Neural cell (in vitro differentiated cells): ENCODE results near the gene TOP1. TPM values are rescaled to one million over a fixed set of nuclear protein-coding genes. Genes with fewer than 3 reads are reported as not detected.

Source experiments
- H2AFZ ChIP-seq: fragments of 200-600, 300-800 bp; sonication (generic), shearing (Covaris generic); 2 replicates; pipeline ENCODE4 v1.6.0; 2014; ENCODE audit warnings: low read depth, mild to moderate bottlenecking, antibody characterized with exemption, low read length, moderate library complexity
- H3F3A ChIP-seq: fragments of 200-600 bp; shearing (Covaris generic); 2 replicates; pipeline ENCODE4 v1.6.1; 2016; ENCODE audit warnings: mild to moderate bottlenecking, moderate library complexity, mixed read lengths, antibody characterized with exemption, low read length; ENCODE audit not compliant: insufficient read depth, poor library complexity, severe bottlenecking
- H3K27ac ChIP-seq: fragments of 200-600, 300-800 bp; sonication (generic), shearing (Covaris generic); 2 replicates; pipeline ENCODE4 v1.5.1; 2014; ENCODE audit warnings: mild to moderate bottlenecking, low read length, moderate library complexity
- H3K27me3 ChIP-seq: fragments of 300-800, 200-600 bp; sonication (generic), shearing (Covaris generic); 2 replicates; pipeline ENCODE4 v1.6.0; 2014; ENCODE audit warnings: mild to moderate bottlenecking, low read depth, low read length, moderate library complexity; ENCODE audit not compliant: insufficient read depth
- H3K36me3 ChIP-seq: fragments of 300-800, 200-600 bp; sonication (generic), shearing (Covaris generic); 2 replicates; pipeline ENCODE4 v1.5.1; 2014; ENCODE audit warnings: mild to moderate bottlenecking, antibody characterized with exemption, low read length, moderate library complexity; ENCODE audit not compliant: insufficient read depth
- H3K4me2 ChIP-seq: fragments of 300-800, 200-600 bp; sonication (generic), shearing (Covaris generic); 2 replicates; pipeline ENCODE4 v1.6.0; 2014; ENCODE audit warnings: mild to moderate bottlenecking, low read length
- H3K4me3 ChIP-seq: fragments of 300-800, 200-600 bp; sonication (generic), shearing (Covaris generic); 2 replicates; pipeline ENCODE4 v1.5.1; 2014; ENCODE audit warnings: mild to moderate bottlenecking, low read length, moderate library complexity
- H3K79me2 ChIP-seq: fragments of 200-600 bp; shearing (Covaris generic); replicated peaks from 2 replicates; pipeline ENCODE4 v1.6.0; 2014; ENCODE audit warnings: mild to moderate bottlenecking, low read length, moderate library complexity; ENCODE audit not compliant: insufficient read depth
- H3K9ac ChIP-seq: fragments of 300-800, 200-600 bp; sonication (generic), shearing (Covaris generic); 2 replicates; pipeline ENCODE4 v1.6.1; 2016; ENCODE audit warnings: mild to moderate bottlenecking, low read length, mixed read lengths
- H3K9me2 ChIP-seq: fragments of 200-600 bp; shearing (Covaris generic); 2 replicates; pipeline ENCODE4 v1.6.1; 2016; ENCODE audit warnings: mild to moderate bottlenecking, low read length, mixed read lengths; ENCODE audit not compliant: insufficient read depth
- H3K9me3 ChIP-seq: fragments of 200-600, 300-800 bp; sonication (generic), shearing (Covaris generic); 2 replicates; pipeline ENCODE4 v1.6.1; 2016; ENCODE audit warnings: mild to moderate bottlenecking, mixed run types, low read length, moderate library complexity, mixed read lengths
- H4K20me1 ChIP-seq: fragments of 200-600 bp; shearing (Covaris generic); 2 replicates; pipeline ENCODE4 v1.6.1; 2016; ENCODE audit warnings: mild to moderate bottlenecking, mixed run types; ENCODE audit not compliant: insufficient read depth
- EP300 ChIP-seq: fragments of 450-650 bp; conservative IDR thresholded peaks from 2 replicates; pipeline ENCODE4 v1.6.1; 2014; ENCODE audit warnings: antibody characterized with exemption, mild to moderate bottlenecking, moderate library complexity; ENCODE audit not compliant: poor library complexity, severe bottlenecking
- EZH2 ChIP-seq: fragments of 200-600, 300-800 bp; shearing (Covaris generic), sonication (generic); IDR thresholded peaks from 2 replicates; pipeline ENCODE4 v1.6.1; 2014; ENCODE audit warnings: antibody characterized with exemption, low read length, borderline replicate concordance, mild to moderate bottlenecking; ENCODE audit not compliant: insufficient read depth, poor library complexity, severe bottlenecking
- MXI1 ChIP-seq: fragments of 450-650 bp; conservative IDR thresholded peaks from 2 replicates; pipeline ENCODE4 v1.6.1; 2014; ENCODE audit warnings: antibody characterized with exemption, mild to moderate bottlenecking; ENCODE audit not compliant: poor library complexity, severe bottlenecking
- POLR2AphosphoS5 ChIP-seq: IDR thresholded peaks from 2 replicates; pipeline ENCODE4 v1.6.1; 2012
- RAD21 ChIP-seq: fragments of 450-650 bp; conservative IDR thresholded peaks from 2 replicates; pipeline ENCODE4 v1.6.1; 2014; ENCODE audit warnings: antibody characterized with exemption, mild to moderate bottlenecking, moderate library complexity
- SMC3 ChIP-seq: fragments of 450-650 bp; conservative IDR thresholded peaks from 2 replicates; pipeline ENCODE4 v1.6.1; 2014; ENCODE audit warnings: antibody characterized with exemption, mild to moderate bottlenecking, moderate library complexity; ENCODE audit not compliant: poor library complexity
- TAF1 ChIP-seq: IDR thresholded peaks from 2 replicates; pipeline ENCODE4 v1.6.1; 2012; ENCODE audit warnings: low read depth
- polyA plus RNA-seq: library from polyadenylated mRNA; depleted of rRNA; stranded (reverse); fragments of >200 nt; gene quantifications from 2 replicates; pipeline ENCODE4 v1.2.3, GENCODE V29; 2014
- TF ChIP-seq, protein P1 (sequence below): IDR thresholded peaks from 2 replicates; pipeline ENCODE4 v1.6.1; 2012; ENCODE audit warnings: borderline replicate concordance
- TF ChIP-seq, protein P2 (sequence below): fragments of 450-650 bp; IDR thresholded peaks from 2 replicates; pipeline ENCODE4 v1.5.1; 2014; ENCODE audit warnings: antibody characterized with exemption, mild to moderate bottlenecking, moderate library complexity; ENCODE audit not compliant: poor library complexity, severe bottlenecking

Gene TOP1
- polyA plus RNA-seq, 1 donor from 2014 or later, result 33.2 TPM

DNA sequence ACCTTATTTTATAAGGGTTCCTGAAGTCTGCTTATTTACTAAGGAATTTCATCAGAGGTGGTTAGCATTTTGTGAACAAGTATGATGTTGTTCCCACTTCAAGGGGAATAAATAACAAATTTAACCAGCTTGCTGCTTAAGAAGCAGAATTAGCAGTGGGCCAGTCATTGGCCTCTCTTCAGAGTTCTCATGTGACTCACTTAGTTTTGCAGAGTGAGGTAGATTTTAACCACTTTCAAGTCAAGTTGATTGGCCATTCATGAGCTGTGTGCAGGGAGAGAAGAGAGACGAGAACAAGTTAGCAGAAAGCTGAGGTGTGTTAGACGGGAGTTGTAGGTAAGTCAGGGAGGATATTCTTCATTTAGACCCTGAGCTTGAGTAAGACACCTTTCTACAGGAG, 18.1 kb downstream of the TOP1 start:
- Histone ChIP-seq H3K9me2 (no peaks in the 10 kb centered on the region), H3K27me3 (no peaks in the 10 kb centered on the region), H3K79me2 (peaks cover 96% of the 10 kb centered on the region), H3K4me3 (no peak overlapping the region), H3K9ac (no peak overlapping the region), H3F3A (no peaks in the 10 kb centered on the region), H2AFZ (no peak overlapping the region), H3K27ac (no peak overlapping the region), H3K4me2 (no peak overlapping the region), H3K36me3 (no peaks in the 10 kb centered on the region), H4K20me1 (peaks cover 27% of the 10 kb centered on the region), H3K9me3 (no peaks in the 10 kb centered on the region)
- TF ChIP-seq MXI1 (no peak), EZH2 (no peak)
- TF ChIP-seq, protein P1, sequence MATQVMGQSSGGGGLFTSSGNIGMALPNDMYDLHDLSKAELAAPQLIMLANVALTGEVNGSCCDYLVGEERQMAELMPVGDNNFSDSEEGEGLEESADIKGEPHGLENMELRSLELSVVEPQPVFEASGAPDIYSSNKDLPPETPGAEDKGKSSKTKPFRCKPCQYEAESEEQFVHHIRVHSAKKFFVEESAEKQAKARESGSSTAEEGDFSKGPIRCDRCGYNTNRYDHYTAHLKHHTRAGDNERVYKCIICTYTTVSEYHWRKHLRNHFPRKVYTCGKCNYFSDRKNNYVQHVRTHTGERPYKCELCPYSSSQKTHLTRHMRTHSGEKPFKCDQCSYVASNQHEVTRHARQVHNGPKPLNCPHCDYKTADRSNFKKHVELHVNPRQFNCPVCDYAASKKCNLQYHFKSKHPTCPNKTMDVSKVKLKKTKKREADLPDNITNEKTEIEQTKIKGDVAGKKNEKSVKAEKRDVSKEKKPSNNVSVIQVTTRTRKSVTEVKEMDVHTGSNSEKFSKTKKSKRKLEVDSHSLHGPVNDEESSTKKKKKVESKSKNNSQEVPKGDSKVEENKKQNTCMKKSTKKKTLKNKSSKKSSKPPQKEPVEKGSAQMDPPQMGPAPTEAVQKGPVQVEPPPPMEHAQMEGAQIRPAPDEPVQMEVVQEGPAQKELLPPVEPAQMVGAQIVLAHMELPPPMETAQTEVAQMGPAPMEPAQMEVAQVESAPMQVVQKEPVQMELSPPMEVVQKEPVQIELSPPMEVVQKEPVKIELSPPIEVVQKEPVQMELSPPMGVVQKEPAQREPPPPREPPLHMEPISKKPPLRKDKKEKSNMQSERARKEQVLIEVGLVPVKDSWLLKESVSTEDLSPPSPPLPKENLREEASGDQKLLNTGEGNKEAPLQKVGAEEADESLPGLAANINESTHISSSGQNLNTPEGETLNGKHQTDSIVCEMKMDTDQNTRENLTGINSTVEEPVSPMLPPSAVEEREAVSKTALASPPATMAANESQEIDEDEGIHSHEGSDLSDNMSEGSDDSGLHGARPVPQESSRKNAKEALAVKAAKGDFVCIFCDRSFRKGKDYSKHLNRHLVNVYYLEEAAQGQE, result no peak

DNA sequence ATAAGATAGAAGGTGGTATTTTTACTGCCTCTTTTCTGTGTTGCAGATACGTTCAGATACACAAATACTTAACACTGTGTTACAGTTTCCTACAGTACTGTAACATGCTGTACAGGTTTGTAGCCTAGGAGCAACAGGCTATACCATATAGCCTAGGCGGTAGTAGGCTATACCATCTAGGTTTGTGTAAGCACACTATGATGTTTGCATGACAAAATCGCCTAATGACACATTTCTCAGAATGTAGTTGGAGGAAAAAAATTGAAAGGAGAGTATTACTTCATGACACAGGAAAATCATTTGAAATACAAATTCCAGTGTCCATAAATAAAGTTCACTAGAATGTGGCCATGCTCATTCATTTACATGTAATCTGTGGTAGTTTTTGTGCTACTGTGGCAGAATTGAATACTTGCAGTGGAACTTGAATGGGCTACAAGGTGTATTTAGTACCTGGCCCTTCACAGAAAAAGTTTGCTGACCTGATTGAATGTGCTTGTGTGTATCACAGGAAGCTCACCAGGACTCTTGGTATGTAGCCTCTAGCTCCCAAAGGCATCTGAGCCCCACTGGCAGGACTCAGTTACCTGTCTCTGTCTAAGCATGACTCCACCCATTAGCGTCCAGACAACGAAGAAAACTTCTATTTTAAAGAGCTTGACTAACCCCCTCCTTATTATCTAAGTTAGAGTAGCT, 18.8 kb downstream of the TOP1 start:
- Histone ChIP-seq H3K9me2 (no peaks in the 10 kb centered on the region), H3F3A (no peaks in the 10 kb centered on the region), H2AFZ (no peak overlapping the region), H3K9ac (no peak overlapping the region), H3K79me2 (peaks cover 96% of the 10 kb centered on the region), H3K9me3 (no peaks in the 10 kb centered on the region), H3K4me2 (no peak overlapping the region), H3K4me3 (no peak overlapping the region), H4K20me1 (peaks cover 25% of the 10 kb centered on the region), H3K27me3 (no peaks in the 10 kb centered on the region), H3K27ac (no peak overlapping the region), H3K36me3 (no peaks in the 10 kb centered on the region)
- TF ChIP-seq EP300 (no peak), RAD21 (no peak), EZH2 (no peak), TAF1 (no peak), SMC3 (no peak), POLR2AphosphoS5 (no peak), MXI1 (no peak)
- TF ChIP-seq, protein P1, result no peak
- TF ChIP-seq, protein P2, sequence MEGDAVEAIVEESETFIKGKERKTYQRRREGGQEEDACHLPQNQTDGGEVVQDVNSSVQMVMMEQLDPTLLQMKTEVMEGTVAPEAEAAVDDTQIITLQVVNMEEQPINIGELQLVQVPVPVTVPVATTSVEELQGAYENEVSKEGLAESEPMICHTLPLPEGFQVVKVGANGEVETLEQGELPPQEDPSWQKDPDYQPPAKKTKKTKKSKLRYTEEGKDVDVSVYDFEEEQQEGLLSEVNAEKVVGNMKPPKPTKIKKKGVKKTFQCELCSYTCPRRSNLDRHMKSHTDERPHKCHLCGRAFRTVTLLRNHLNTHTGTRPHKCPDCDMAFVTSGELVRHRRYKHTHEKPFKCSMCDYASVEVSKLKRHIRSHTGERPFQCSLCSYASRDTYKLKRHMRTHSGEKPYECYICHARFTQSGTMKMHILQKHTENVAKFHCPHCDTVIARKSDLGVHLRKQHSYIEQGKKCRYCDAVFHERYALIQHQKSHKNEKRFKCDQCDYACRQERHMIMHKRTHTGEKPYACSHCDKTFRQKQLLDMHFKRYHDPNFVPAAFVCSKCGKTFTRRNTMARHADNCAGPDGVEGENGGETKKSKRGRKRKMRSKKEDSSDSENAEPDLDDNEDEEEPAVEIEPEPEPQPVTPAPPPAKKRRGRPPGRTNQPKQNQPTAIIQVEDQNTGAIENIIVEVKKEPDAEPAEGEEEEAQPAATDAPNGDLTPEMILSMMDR, result no peak
